HUES48 (cell line): Measurements from ENCODE around the gene RAI1.

Experiments used
- H3K27ac ChIP-seq: one replicate; pipeline ENCODE4 v1.7.0; 2013; ENCODE audit warnings: low read depth, low read length, inconsistent platforms
- H3K27me3 ChIP-seq: 2 replicates; pipeline ENCODE4 v1.6.1; 2013; ENCODE audit warnings: mild to moderate bottlenecking, low read length; ENCODE audit not compliant: control insufficient read depth, insufficient read depth
- H3K36me3 ChIP-seq: 2 replicates; pipeline ENCODE4 v1.6.1; 2013; ENCODE audit warnings: low read length; ENCODE audit not compliant: control insufficient read depth, insufficient read depth
- H3K4me1 ChIP-seq: 2 replicates; pipeline ENCODE4 v1.6.1; 2013; ENCODE audit warnings: mild to moderate bottlenecking, low read length; ENCODE audit not compliant: control insufficient read depth, insufficient read depth
- H3K4me3 ChIP-seq: 2 replicates; pipeline ENCODE4 v1.5.1; 2013; ENCODE audit warnings: mild to moderate bottlenecking, low read depth, low read length
- H3K9ac ChIP-seq: 2 replicates; pipeline ENCODE4 v1.6.1; 2013; ENCODE audit warnings: mild to moderate bottlenecking, low read depth, low read length, moderate library complexity
- H3K9me3 ChIP-seq: 2 replicates; pipeline ENCODE4 v1.6.1; 2013; ENCODE audit warnings: low read length; ENCODE audit not compliant: control insufficient read depth, insufficient read depth

Gene RAI1

DNA sequence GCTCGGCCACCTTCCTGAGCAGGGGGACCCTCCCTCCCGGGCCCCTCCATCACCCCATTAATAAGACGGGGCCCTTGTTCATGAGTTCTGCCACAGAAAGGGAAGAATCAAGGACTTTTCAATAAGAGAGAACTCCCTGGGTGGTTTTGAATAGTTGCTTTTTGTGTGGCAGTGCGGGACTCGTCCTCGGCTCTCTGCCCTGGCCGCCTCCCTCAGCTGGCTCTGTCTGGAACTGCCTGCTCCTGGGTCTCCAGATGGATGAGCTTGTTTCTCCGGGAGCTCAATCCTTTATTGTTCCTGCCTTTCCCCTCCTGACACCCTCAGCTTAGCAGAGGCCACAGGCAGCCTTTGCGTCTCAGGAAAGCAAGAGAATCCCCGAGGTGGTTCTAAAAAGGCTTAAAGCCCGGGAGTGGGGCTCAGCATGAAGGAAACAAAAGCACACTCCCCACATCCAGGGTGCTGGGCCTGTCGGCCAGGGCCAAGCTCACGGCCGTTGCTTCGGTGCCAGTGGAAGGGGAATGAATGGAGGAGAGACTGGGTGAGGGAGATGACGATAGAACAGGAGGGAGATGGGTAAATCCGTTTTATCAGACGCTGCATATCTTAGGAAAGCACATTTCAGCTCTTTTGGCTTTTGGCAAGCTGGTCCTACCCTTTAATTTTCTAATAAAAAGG is 60.2 kb downstream of the RAI1 start:
- no peak overlapping the region for H3K4me3 ChIP-seq
- no peaks in the 10 kb centered on the region for H3K9me3 ChIP-seq
- peak overlapping the region; percentile 65 for H3K27ac ChIP-seq
- H3K36me3 ChIP-seq, result no peaks in the 10 kb centered on the region
- H3K9ac ChIP-seq, result no peak overlapping the region
- peaks cover 8% of the 10 kb centered on the region for H3K27me3 ChIP-seq
- H3K4me1 ChIP-seq, result peaks cover 38% of the 10 kb centered on the region

DNA sequence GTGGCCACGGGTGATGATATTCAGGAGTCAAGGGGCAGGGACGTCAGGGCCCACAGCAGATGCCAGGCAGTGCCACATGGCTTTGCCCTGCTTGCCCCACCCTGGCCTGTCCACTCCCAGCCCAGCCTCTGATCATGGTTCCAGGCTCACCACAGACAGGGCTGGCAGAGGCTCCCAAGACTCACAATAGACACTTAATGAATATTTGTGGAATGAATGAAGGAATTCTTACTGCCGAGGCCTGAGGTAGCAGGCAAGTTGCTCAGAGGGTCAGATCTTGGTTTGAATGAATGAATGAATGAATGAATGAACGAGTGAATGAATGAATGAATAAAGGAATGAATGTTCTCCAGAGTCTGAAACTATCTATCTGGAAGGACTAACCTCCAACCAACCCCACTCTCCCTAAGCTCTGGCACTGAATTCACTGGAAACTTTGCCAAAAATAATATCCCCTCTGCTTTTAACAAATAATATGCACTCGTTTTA is 60.9 kb downstream of the RAI1 start:
- peaks cover 38% of the 10 kb centered on the region for H3K4me1 ChIP-seq

DNA sequence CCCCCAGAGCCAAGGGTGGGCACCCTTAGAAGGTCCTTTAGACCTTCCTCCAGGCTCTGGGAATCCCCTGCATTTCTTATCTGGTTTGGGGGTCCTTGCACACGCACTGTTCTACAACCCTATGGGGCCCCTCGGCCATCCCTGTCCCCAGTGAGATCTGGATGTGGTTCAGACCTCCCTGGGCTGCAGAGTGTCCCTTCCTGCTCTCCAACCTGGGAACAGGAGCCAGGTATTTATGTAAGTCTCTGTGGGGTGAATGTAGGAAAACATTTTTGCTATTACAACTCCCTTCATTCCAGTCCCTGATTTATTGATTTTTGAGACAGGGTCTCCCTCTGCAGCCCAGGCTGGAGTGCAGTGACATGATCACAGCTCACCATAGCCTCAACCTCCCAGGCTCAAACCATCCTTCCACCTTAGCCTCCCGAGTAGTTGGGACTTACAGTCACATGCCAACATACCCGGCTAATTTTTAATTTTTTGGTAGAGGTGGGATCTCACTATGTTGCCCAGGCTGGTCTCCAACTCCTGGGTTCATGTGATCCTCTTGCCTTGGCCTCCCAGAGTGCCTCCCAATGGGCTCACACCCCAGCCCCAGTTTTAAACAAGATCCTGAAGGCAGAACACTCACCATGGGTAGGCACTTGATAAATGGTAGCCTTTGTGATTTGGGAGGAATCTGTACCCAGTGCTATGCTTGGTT is 61.6 kb downstream of the RAI1 start:
- peaks cover 8% of the 10 kb centered on the region for H3K27me3 ChIP-seq
- peaks cover 38% of the 10 kb centered on the region for H3K4me1 ChIP-seq
- H3K9me3 ChIP-seq, result no peaks in the 10 kb centered on the region
- H3K27ac ChIP-seq, result no peak overlapping the region
- H3K4me3 ChIP-seq, result no peak overlapping the region
- no peak overlapping the region for H3K9ac ChIP-seq
- H3K36me3 ChIP-seq, result no peaks in the 10 kb centered on the region

More for the DNA sequence above, 60.9 kb downstream of the RAI1 start:
- H3K36me3 ChIP-seq, result no peaks in the 10 kb centered on the region
- H3K9ac ChIP-seq, result no peak overlapping the region
- no peak overlapping the region for H3K4me3 ChIP-seq
- H3K27me3 ChIP-seq, result peaks cover 8% of the 10 kb centered on the region
- H3K27ac ChIP-seq, result no peak overlapping the region
- no peaks in the 10 kb centered on the region for H3K9me3 ChIP-seq

DNA sequence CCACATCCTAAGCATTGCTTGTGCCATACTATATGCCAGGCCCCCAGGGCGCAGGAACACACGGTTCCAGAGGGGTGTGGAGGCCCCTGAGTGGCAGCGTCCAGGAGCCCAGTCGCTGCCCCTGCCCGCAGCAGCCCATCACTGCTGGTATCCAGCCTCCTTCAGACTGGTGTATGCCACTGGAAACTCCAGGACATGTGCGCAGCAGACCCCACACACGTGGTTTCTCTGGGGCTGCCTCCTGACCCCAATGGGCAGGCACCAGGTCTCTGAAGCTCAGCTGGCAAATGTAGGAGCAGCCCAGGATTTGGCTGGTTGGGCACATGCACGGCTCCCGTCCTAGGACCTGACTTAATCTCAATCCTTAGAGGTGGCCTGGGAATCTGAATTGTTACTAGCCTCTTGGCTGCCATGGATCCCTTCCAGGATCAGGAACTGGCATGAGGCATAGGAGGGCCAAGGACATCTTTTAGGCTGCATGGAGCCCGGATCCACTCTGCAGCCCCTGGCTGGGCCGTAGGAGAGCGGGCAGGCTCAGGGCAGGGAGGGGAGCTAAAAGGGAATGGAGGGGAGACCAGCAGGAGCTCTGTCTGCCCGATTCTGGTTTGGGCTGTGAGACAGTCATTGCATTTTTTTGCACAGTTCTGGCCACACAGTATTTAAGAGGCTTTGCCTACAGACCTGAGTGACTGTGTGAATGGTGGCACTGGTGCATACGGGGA is 62.3 kb downstream of the RAI1 start:
- Histone ChIP-seq H3K27ac (no peak overlapping the region), H3K27me3 (peaks cover 8% of the 10 kb centered on the region), H3K4me1 (peaks cover 36% of the 10 kb centered on the region)

DNA sequence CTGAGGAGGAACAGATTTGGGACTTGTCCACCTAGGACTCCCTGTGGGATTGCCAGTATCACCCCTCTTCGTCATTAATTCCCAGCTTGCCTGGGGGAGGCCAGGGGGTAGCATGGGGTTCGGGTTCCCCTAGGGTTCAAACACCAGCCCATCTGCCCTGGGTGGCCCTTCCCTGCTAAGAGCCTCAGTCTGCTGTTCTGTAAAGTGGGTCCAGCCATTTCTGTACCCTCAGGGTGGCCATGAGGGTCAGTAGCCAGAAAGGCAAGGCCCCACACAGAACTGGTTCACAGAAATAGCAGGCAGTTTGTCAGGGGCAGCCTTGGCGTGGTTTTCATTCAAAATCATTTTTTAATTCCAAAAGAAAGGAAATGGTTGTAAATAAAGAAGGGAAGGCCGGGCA is 62.9 kb downstream of the RAI1 start:
- H3K9me3 ChIP-seq, result no peaks in the 10 kb centered on the region
- no peak overlapping the region for H3K27ac ChIP-seq
- H3K4me1 ChIP-seq, result peaks cover 36% of the 10 kb centered on the region
- H3K4me3 ChIP-seq, result no peak overlapping the region
- H3K36me3 ChIP-seq, result no peaks in the 10 kb centered on the region
- peaks cover 4% of the 10 kb centered on the region for H3K27me3 ChIP-seq
- H3K9ac ChIP-seq, result no peak overlapping the region

More for the DNA sequence above, 62.3 kb downstream of the RAI1 start:
- H3K9me3 ChIP-seq, result no peaks in the 10 kb centered on the region
- H3K4me3 ChIP-seq, result no peak overlapping the region
- no peak overlapping the region for H3K9ac ChIP-seq
- H3K36me3 ChIP-seq, result no peaks in the 10 kb centered on the region

DNA sequence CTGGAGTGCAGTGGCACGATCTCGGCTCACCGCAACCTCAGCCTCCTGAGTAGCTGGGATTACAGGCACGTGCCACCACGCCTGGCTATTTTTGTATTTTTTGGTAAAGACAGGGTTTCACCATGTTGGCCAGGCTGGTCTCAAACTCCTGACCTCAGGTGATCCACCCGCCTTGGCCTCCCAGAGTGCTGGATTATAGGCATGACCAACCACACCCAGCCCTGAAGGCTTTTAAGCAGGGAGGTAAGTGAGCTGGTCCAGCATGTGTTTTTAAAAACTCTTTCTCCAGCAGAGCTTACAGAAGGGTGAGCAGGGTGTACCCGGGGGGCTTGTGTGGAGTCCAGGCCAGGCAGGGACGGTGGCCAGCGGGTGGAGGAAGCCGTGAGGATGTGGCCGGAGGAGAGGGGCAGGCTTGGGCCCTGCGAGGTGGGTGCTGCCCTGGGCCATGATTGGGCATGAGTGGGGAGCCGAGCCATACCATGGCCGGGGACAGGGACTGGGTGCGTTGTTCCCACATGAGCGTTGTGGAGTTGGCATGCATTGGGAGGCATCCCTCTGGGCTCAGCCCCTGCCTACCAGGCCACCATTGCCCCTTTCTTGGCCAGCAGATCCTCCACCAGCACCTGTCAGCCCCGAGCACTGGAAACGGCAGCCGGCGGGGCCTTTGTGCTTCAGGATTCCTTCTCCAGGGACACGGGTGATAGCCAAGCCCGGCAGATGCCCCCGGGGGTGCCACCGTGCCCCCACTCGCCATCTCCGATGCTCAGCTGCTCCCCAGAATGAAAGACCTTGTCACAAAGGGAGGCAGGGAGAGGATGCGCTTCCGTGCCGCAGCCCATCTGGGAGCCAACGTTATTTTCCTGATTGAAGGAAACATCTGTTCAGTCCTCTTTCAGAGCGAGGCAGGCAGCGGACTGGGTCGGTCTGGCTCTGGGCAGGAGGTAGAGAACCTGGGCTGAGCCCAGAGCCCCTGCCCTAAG is 64.5 kb downstream of the RAI1 start:
- Histone ChIP-seq H3K4me3 (no peak overlapping the region), H3K9me3 (no peaks in the 10 kb centered on the region), H3K4me1 (peaks cover 27% of the 10 kb centered on the region), H3K9ac (no peak overlapping the region), H3K27me3 (no peaks in the 10 kb centered on the region), H3K27ac (no peak overlapping the region), H3K36me3 (no peaks in the 10 kb centered on the region)

DNA sequence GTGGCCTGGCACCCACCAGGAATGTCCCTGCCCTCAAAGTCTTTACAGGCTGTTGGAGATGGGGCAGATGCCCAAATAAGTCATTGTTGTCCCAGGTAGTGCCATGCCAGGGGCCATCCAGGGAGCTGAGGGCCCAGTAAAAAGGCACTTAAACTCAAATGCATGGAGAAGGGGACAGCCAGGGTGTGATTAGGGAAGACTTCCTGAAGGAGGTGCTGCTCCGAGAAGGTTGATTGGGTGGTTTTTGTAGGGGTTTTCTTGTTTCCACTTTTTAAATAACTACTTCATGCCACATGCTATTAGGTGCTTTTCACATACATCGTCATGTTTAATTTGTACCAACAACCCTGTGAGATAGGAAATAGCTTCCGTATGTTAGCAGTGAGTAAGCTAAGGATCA is 66.9 kb downstream of the RAI1 start:
- no peak overlapping the region for H3K4me3 ChIP-seq
- H3K27ac ChIP-seq, result no peak overlapping the region
- peaks cover 27% of the 10 kb centered on the region for H3K4me1 ChIP-seq
- H3K9me3 ChIP-seq, result no peaks in the 10 kb centered on the region
- no peaks in the 10 kb centered on the region for H3K36me3 ChIP-seq
- H3K27me3 ChIP-seq, result no peaks in the 10 kb centered on the region
- no peak overlapping the region for H3K9ac ChIP-seq

DNA sequence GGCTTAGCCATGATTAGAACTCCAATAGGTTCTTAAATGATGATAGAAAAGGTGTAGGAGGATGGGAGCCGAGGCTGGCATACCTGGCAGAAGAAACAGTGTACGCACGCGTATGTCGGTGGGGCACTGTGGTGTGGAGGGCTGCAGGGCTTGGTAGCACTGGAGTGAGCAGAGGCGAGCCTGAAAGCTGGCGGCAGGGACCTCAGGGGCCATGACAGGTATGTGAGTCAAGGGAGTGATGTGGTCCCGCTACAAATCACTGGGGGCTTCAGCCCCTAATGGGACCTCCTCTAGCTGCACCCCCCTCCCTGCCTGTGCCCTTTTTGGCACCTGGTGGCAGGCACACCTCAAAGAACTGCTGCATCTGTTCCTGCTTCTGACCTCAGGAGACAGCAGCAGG is 67.3 kb downstream of the RAI1 start:
- H3K27me3 ChIP-seq, result no peaks in the 10 kb centered on the region
- H3K4me1 ChIP-seq, result peaks cover 32% of the 10 kb centered on the region
- no peak overlapping the region for H3K4me3 ChIP-seq
- no peak overlapping the region for H3K27ac ChIP-seq
- no peaks in the 10 kb centered on the region for H3K36me3 ChIP-seq
- no peak overlapping the region for H3K9ac ChIP-seq
- H3K9me3 ChIP-seq, result no peaks in the 10 kb centered on the region

DNA sequence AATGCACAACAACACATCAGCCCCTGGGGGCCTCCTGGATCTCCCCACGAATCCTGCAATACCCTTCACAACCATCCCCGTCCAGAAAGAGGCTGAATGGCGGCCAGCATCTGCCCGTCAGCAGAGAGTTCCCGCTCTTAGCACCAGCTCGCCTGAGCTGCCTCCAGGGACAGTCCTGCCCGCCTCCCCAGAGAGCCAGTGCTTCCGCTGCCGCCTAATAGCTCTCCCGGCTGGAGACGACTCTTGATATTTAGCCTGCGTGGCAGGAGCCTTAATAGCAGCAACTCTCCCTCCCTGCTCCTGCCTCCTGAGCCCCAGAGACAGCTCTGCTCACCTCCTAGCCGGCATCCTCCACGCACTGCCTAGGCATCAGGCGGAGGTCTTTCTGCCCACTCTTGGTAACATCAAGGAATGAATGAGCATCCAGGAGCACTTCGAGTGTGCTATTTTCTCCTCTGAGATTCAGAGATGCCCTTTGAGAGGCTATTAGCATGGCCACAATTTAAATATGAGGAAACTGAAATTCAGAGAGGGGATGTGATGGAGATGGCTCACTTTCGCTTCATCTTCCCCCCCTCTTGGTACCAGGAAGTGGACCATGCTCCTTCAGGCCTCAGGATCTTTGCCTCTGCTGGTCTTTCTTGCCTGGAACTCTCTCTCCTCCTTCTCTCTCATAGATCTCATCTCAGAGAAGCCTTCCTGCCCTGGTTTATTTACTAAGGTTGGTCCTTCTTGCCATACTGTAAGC is 67.9 kb downstream of the RAI1 start:
- Histone ChIP-seq H3K4me1 (peaks cover 33% of the 10 kb centered on the region), H3K27ac (no peak overlapping the region), H3K4me3 (no peak overlapping the region), H3K9ac (no peak overlapping the region), H3K27me3 (no peaks in the 10 kb centered on the region), H3K9me3 (no peaks in the 10 kb centered on the region), H3K36me3 (no peaks in the 10 kb centered on the region)

DNA sequence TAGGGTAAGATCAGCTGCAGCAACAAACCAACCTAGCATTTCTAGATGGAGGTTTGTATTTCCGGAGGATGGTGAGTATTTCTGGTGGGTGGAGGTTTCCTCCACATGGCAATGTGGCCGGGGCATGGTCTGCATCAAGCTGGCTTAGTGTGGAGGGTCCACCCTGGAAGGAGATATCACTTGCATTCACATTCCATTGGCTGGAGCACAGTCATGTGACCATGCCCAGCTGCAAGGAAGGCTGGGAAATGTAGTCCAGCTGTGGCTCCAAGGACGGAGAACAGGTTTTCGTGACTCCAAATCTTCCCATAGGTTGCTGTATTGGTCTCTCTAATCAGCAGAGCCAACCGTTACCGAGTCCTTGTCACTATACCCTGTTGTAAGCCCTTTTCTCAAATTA is 68.7 kb downstream of the RAI1 start:
- Histone ChIP-seq H3K9ac (no peak overlapping the region), H3K27ac (no peak overlapping the region), H3K9me3 (no peaks in the 10 kb centered on the region), H3K4me3 (no peak overlapping the region), H3K27me3 (no peaks in the 10 kb centered on the region), H3K36me3 (no peaks in the 10 kb centered on the region), H3K4me1 (peaks cover 33% of the 10 kb centered on the region)
